Measurements from ENCODE around the gene WDR47. TPM values are rescaled to one million over a fixed set of nuclear protein-coding genes. Genes with fewer than 3 reads are reported as not detected.
A peak's percentile ranks its signal among the peaks of the same experiment; 100 is the strongest.

Gene WDR47
- total RNA-seq, 2 experiments from 2014 or later = 7.2 to 8.4 TPM

DNA sequence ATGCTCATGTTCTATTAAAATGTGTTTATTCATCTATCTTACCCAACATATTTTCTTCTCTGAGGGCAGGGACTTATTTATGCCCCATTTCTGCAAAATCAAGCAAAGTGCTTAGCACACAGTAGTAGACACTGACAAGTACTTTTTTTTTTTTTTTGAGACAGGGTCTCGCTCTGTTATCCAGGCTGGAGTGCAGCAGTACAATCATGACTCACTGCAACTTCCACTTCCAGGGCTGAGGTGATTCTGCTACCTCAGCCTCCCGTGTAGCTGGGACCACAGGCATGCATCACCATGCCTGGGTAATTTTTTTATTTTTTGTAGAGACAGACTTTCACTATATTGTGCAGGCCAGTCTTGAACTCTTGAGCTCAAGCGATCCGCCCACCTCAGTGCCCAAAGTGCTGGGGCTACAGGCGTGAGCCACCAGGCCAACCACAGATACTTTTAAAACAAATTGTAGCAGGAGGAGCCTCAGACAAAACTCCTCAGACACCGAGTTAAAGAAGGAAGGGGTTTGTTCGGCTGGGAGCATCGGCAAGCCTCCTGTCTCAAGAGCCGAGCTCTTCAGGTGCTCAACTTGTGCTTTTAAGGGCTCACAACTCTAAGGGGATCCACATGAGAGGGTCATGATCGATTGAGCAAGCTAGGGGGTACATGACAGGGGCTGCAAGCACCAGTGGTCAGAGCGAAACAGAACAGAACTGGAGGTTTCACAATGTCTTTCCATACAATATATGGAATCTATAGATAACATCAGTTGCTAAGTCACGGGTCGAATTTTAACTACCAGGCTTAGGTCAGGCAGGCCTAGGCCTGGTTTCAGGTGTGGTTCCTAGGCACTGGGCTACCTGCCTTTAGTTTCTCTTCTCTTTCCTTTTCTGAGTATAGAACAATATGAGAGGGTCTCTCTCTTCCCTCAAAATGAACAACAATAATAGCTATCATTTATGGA, 42.9 kb upstream of the WDR47 start:
- no peaks in the 10 kb centered on the region for H3K27me3 Mint-ChIP-seq
- ChIA-PET POLR2A (interaction anchor here (0.7 to 1.7 kb wide), 2 partner anchors 15 to 464 kb away, joined by 3 to 5 read pairs; no protein-coding TSS in a partner anchor), CTCF (interaction anchor here (1.3 to 1.8 kb wide), 3 partner anchors 15 to 116 kb away, joined by 4 to 5 read pairs (median 4); a partner anchor contains a TSS)
- peaks cover 3% of the 10 kb centered on the region for H3K9me3 Mint-ChIP-seq
- ATAC-seq (peak; percentile 30), DNase-seq (no peak)
- H3K4me3 Mint-ChIP-seq = no peak overlapping the region
- intact Hi-C loops (cut with micrococcal nuclease) = no loop called here
- H3K4me1 Mint-ChIP-seq (ENCODE audit: low read depth) = peaks cover 4% of the 10 kb centered on the region
- H3K36me3 Mint-ChIP-seq (ENCODE audit: low read depth) = peaks cover 6% of the 10 kb centered on the region
- TF ChIP-seq CTCF (IDR thresholded peaks at IDR 0.05) = no peak
- no peak overlapping the region for H3K27ac Mint-ChIP-seq

DNA sequence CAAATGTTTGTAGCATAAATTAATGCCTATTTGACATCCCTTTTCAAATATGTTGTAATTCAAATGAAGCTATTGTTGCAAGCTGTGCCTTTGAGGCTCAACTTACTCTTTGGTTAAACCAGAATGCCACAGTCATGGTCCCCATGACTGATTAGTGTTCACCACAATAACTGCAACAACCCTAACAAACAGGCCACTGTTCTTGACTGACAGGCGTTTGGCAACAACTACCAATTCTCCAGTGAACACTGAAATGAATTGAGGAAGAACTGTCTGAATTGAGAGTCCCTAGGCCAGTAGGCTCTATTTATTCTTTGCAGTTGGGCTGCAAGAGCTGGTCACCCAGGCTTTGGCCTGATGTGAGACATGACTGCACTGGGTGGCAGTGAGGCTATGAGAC, 42.0 kb upstream of the WDR47 start:
- peaks cover under 1% of the 10 kb centered on the region for H3K36me3 Mint-ChIP-seq (ENCODE audit: low read depth)
- ChIA-PET POLR2A (interaction anchor here (1.7 kb wide), 1 partner anchor 16 kb away, joined by 5 read pairs; no protein-coding TSS in a partner anchor), CTCF (interaction anchor here (1.7 to 1.8 kb wide), 2 partner anchors 16 to 117 kb away, joined by 4 to 5 read pairs; no protein-coding TSS in a partner anchor)
- no peak overlapping the region for H3K4me3 Mint-ChIP-seq
- peaks cover under 1% of the 10 kb centered on the region for H3K9me3 Mint-ChIP-seq
- no peaks in the 10 kb centered on the region for H3K27me3 Mint-ChIP-seq
- no peak overlapping the region for H3K27ac Mint-ChIP-seq
- DNase-seq = no peak
- ATAC-seq = no peak
- no peaks in the 10 kb centered on the region for H3K4me1 Mint-ChIP-seq (ENCODE audit: low read depth)
- TF ChIP-seq CTCF (IDR thresholded peaks at IDR 0.05) = no peak
- intact Hi-C loops (cut with micrococcal nuclease) = no loop called here

DNA sequence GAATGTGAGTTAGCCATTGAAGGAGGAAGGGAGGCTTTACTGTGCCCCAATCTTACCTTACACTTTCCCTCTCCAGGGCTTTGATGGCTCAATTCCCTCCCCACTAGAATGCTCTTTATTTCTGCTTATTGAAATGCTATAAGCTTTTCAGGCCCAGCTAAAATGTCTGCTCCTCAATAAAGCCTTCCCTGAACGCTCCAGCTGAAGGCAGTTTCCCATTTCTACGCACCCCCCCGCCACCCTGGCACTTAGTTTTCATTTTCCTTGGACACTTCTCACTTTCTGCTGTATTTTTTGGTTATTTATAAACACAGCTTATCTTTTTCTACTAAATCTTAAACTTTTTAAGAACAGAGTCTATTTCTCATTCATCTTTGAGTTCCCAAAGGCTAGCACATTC, 41.6 kb upstream of the WDR47 start:
- no peaks in the 10 kb centered on the region for H3K27me3 Mint-ChIP-seq
- no peaks in the 10 kb centered on the region for H3K36me3 Mint-ChIP-seq (ENCODE audit: low read depth)
- ChIA-PET CTCF (interaction anchor here (0.7 to 1.8 kb wide), 4 partner anchors 8 to 118 kb away, joined by 3 to 5 read pairs (median 4); a partner anchor contains a TSS), POLR2A (interaction anchor here (0.6 kb wide), 1 partner anchor 315 kb away, joined by 3 read pairs; no protein-coding TSS in a partner anchor)
- intact Hi-C loops (cut with micrococcal nuclease) = no loop called here
- DNase-seq (no peak), ATAC-seq (no peak)
- H3K9me3 Mint-ChIP-seq = no peaks in the 10 kb centered on the region
- H3K4me3 Mint-ChIP-seq = no peak overlapping the region
- H3K4me1 Mint-ChIP-seq (ENCODE audit: low read depth) = no peaks in the 10 kb centered on the region
- H3K27ac Mint-ChIP-seq = no peak overlapping the region
- no peak for TF ChIP-seq CTCF (IDR thresholded peaks at IDR 0.05)

- ChIA-PET POLR2A (no interaction called here), CTCF (no interaction called here)
- Mint-ChIP-seq H3K27ac (no peak overlapping the region), H3K9me3 (no peaks in the 10 kb centered on the region), H3K4me1 (ENCODE audit: low read depth) (peaks cover 3% of the 10 kb centered on the region), H3K27me3 (no peaks in the 10 kb centered on the region), H3K36me3 (ENCODE audit: low read depth) (no peaks in the 10 kb centered on the region), H3K4me3 (no peak overlapping the region)
- DNase-seq = no peak
- intact Hi-C loops (cut with micrococcal nuclease) = no loop called here
- ATAC-seq = no peak
- no peak for TF ChIP-seq CTCF (IDR thresholded peaks at IDR 0.05)
Observed at GRCh38 chr1:109080441-109081082, 38.7 kb upstream of the WDR47 start.
